Endometrial microvascular endothelial cells (primary cell): ENCODE data around the gene VSIG2. TPM values are rescaled to one million over a fixed set of nuclear protein-coding genes. Genes with fewer than 3 reads are reported as not detected.

Source experiments
- in situ Hi-C: cut with HindIII; loops from 2 replicates; pipeline ENCODE4 v1.10.0; 2017; ENCODE audit warnings: low sequenced_read_pairs, low pct_unique_long_range_greater_than_20kb; ENCODE audit errors: inconsistent ontology term
- total RNA-seq: library from RNA; depleted of rRNA; stranded (reverse); fragments of >200 nt; gene quantifications from one replicate; pipeline ENCODE4 v1.2.3, GENCODE V29; 2015; ENCODE audit errors: inconsistent ontology term

Gene VSIG2
- total RNA-seq, 1 donor from 2014 or later: 0.46 TPM

- in situ Hi-C loops: no loop called here
Observed at GRCh38 chr11:124752471-124753102, 532 bp upstream of the VSIG2 start.

GRCh38 chr11:124751391-124751740 is 689 bp downstream of the VSIG2 start:
- in situ Hi-C loops: no loop called here

- in situ Hi-C loops: no loop called here
Observed at GRCh38 chr11:124749912-124750311, 2.1 kb downstream of the VSIG2 start.

- in situ Hi-C loops: no loop called here
Observed at GRCh38 chr11:124748481-124749343, 3.3 kb downstream of the VSIG2 start.

GRCh38 chr11:124748100-124748418 is 4.0 kb downstream of the VSIG2 start:
- in situ Hi-C loops: no loop called here

- in situ Hi-C loops: no loop called here
Observed at GRCh38 chr11:124747406-124748099, 4.5 kb downstream of the VSIG2 start.

- in situ Hi-C loops: no loop called here
Observed at GRCh38 chr11:124746621-124747243, 5.3 kb downstream of the VSIG2 start.

GRCh38 chr11:124745835-124746620 is 6.0 kb downstream of the VSIG2 start:
- in situ Hi-C loops: no loop called here

GRCh38 chr11:124745270-124745834 is 6.7 kb downstream of the VSIG2 start:
- in situ Hi-C loops: no loop called here

GRCh38 chr11:124743050-124743449 is 9.0 kb downstream of the VSIG2 start:
- in situ Hi-C loops: no loop called here

- in situ Hi-C loops: no loop called here
Observed at GRCh38 chr11:124742555-124742954, 9.5 kb downstream of the VSIG2 start.

- in situ Hi-C loops: no loop called here
Observed at GRCh38 chr11:124740277-124740882, 11.7 kb downstream of the VSIG2 start.

- in situ Hi-C loops: no loop called here
Observed at GRCh38 chr11:124739479-124740276, 12.4 kb downstream of the VSIG2 start, which contains the start of gene NRGN. NRGN (plus strand) TSS chr11:124739942; CDS start chr11:124740085, 143 bp downstream.

- in situ Hi-C loops: no loop called here
Observed at GRCh38 chr11:124738713-124739478, 13.2 kb downstream of the VSIG2 start.

GRCh38 chr11:124737638-124738305 is 14.3 kb downstream of the VSIG2 start:
- in situ Hi-C loops: no loop called here

GRCh38 chr11:124736736-124737135 is 15.3 kb downstream of the VSIG2 start:
- in situ Hi-C loops: no loop called here
